DMS153 (cell line): ENCODE measurements around the gene WSCD1.

Experiments used
- DNase-seq: peaks from one replicate; lab custom pipeline; 2025; lab: John Stamatoyannopoulos, UW

The WSCD1 gene

GRCh38 chr17:6059406-6059805, 10.8 kb upstream of the WSCD1 start:
- DNase-seq = no peak

GRCh38 chr17:6061290-6061689, 8.9 kb upstream of the WSCD1 start:
- no peak for DNase-seq

GRCh38 chr17:6064868-6065267, 5.3 kb upstream of the WSCD1 start:
- DNase-seq = no peak

GRCh38 chr17:6065351-6065750, 4.8 kb upstream of the WSCD1 start:
- no peak for DNase-seq

- DNase-seq = no peak
These were observed 3.8 kb upstream of the WSCD1 start for GRCh38 chr17:6066183-6066948.

- DNase-seq = no peak
These were observed 3.1 kb upstream of the WSCD1 start for GRCh38 chr17:6067060-6067459.

GRCh38 chr17:6070430-6070912, 292 bp downstream of the WSCD1 start:
- no peak for DNase-seq

- DNase-seq = no peak
These were observed 833 bp downstream of the WSCD1 start for GRCh38 chr17:6070913-6071511.

- no peak for DNase-seq
These were observed 1.4 kb downstream of the WSCD1 start for GRCh38 chr17:6071528-6072065.

- DNase-seq = no peak
These were observed 2.0 kb downstream of the WSCD1 start for GRCh38 chr17:6072157-6072556.

GRCh38 chr17:6072611-6073010, 2.4 kb downstream of the WSCD1 start:
- no peak for DNase-seq

- DNase-seq = no peak
These were observed 3.4 kb downstream of the WSCD1 start for GRCh38 chr17:6073620-6074019.

GRCh38 chr17:6075050-6075449, 4.9 kb downstream of the WSCD1 start:
- no peak for DNase-seq

GRCh38 chr17:6075845-6076244, 5.7 kb downstream of the WSCD1 start:
- no peak for DNase-seq

GRCh38 chr17:6077752-6078151, 7.6 kb downstream of the WSCD1 start:
- no peak for DNase-seq

- DNase-seq = no peak
These were observed 8.3 kb downstream of the WSCD1 start for GRCh38 chr17:6078458-6078871.

- no peak for DNase-seq
These were observed 9.1 kb downstream of the WSCD1 start for GRCh38 chr17:6079155-6079888.

GRCh38 chr17:6079960-6080359, 9.8 kb downstream of the WSCD1 start:
- DNase-seq = no peak

GRCh38 chr17:6080711-6081430, 10.7 kb downstream of the WSCD1 start:
- no peak for DNase-seq

- no peak for DNase-seq
These were observed 12.2 kb downstream of the WSCD1 start for GRCh38 chr17:6082335-6082734.

GRCh38 chr17:6084311-6085161, 14.4 kb downstream of the WSCD1 start:
- DNase-seq = no peak
